Measurements from ENCODE around the gene ZNF549. TPM values are rescaled to one million over a fixed set of nuclear protein-coding genes. Genes with fewer than 3 reads are reported as not detected.

Gene ZNF549
- total and polyA plus RNA-seq, 2 experiments from 2014 or later: 4.2 to 5.6 TPM

DNA sequence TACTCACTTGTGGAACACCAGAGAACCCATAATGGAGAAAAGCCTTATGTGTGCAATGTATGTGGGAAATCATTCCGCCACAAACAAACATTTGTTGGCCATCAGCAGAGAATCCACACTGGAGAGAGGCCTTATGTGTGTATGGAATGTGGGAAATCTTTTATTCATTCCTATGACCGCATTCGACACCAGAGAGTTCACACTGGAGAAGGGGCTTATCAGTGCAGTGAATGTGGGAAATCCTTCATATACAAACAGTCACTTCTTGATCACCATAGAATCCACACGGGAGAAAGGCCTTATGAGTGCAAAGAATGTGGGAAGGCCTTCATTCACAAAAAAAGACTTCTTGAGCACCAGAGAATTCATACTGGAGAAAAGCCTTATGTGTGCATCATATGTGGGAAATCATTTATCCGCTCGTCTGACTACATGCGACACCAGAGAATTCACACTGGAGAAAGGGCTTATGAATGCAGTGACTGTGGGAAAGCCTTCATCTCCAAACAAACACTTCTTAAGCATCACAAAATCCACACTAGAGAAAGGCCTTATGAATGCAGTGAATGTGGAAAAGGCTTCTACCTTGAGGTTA lies 10.9 kb downstream of the ZNF549 start:
- in situ Hi-C loops (cut with MboI): no loop called here
- Histone ChIP-seq H4K20me1 (ENCODE audit: insufficient read depth) (no peaks in the 10 kb centered on the region), H3K9me3 (ENCODE audit: low read depth) (peaks cover 14% of the 10 kb centered on the region), H3K4me3 (no peak overlapping the region), H3K4me1 (ENCODE audit: insufficient read depth) (no peaks in the 10 kb centered on the region), H3K36me3 (ENCODE audit: low read depth) (peaks cover 66% of the 10 kb centered on the region), H3F3A (ENCODE audit: insufficient read depth) (peaks cover 35% of the 10 kb centered on the region; the same call in 1 of the 2 replicates), H3K27me3 (replicated peaks; ENCODE audit: insufficient read depth) (no peaks in the 10 kb centered on the region), H3K4me2 (ENCODE audit: unreplicated experiment) (no peak overlapping the region), H3K9ac (no peak overlapping the region), H3K27ac (no peak overlapping the region), H3K79me2 (ENCODE audit: insufficient read depth) (peaks cover 33% of the 10 kb centered on the region), H3K9me2 (ENCODE audit: insufficient read depth) (no peaks in the 10 kb centered on the region), H2AFZ (no peak overlapping the region)
- WGBS, 2 experiments (ENCODE audit: low coverage in 1 of 2, low lambda C conversion rate in 2 of 2, missing lambda C conversion rate in 2 of 2): 99% methylated on average over 7 of the region's 7 CpGs
- TF ChIP-seq EZH2 (IDR thresholded peaks at IDR 0.05; ENCODE audit: insufficient read depth, poor library complexity, severe bottlenecking): no peak
- no peak for TF ChIP-seq EZH2phosphoT487 (IDR thresholded peaks at IDR 0.05; ENCODE audit: insufficient read depth, low read depth)
- DNase-seq: no peak

DNA sequence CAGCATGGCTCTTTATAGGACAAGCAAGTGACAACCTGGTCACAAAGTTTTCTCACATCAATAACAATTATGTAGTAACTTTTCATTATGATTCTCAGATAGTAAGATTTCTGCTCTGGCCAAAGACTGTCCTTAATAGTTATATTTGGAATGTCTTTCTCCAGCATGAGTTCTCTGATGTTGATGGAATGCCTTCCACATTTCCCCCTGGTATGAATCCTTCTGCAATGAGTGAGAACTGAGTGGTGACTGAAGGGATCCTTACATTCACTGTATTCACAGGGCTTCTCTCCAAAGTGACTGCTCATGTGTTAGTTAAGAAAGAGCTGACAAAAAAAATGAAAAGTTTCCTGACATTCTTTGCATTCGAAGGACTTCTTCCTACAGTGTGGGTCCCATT lies 19.4 kb downstream of the ZNF549 start:
- H3K4me3 ChIP-seq: no peak overlapping the region
- peaks cover 100% of the 10 kb centered on the region for H3K36me3 ChIP-seq (ENCODE audit: low read depth)
- H3K9me3 ChIP-seq (ENCODE audit: low read depth): peaks cover 3% of the 10 kb centered on the region
- no peak overlapping the region for H2AFZ ChIP-seq
- TF ChIP-seq EZH2 (IDR thresholded peaks at IDR 0.05; ENCODE audit: insufficient read depth, poor library complexity, severe bottlenecking) (no peak), EZH2phosphoT487 (IDR thresholded peaks at IDR 0.05; ENCODE audit: insufficient read depth, low read depth) (no peak)
- H3K9me2 ChIP-seq (ENCODE audit: insufficient read depth): no peaks in the 10 kb centered on the region
- H3K4me2 ChIP-seq (ENCODE audit: unreplicated experiment): no peak overlapping the region
- in situ Hi-C loops (cut with MboI): no loop called here
- 96 to 100% methylated on average over 1 of the region's 1 CpG for WGBS, 2 experiments (ENCODE audit: low coverage in 1 of 2, low lambda C conversion rate in 2 of 2, missing lambda C conversion rate in 2 of 2)
- DNase-seq: no peak
- H3K27ac ChIP-seq: no peak overlapping the region
- no peaks in the 10 kb centered on the region for H4K20me1 ChIP-seq (ENCODE audit: insufficient read depth)
- H3K27me3 ChIP-seq (replicated peaks; ENCODE audit: insufficient read depth): no peaks in the 10 kb centered on the region
- peaks cover 72% of the 10 kb centered on the region for H3K79me2 ChIP-seq (ENCODE audit: insufficient read depth)
- H3K4me1 ChIP-seq (ENCODE audit: insufficient read depth): no peaks in the 10 kb centered on the region
- peaks cover 13% of the 10 kb centered on the region; the same call in 1 of the 2 replicates for H3F3A ChIP-seq (ENCODE audit: insufficient read depth)
- H3K9ac ChIP-seq: no peak overlapping the region

DNA sequence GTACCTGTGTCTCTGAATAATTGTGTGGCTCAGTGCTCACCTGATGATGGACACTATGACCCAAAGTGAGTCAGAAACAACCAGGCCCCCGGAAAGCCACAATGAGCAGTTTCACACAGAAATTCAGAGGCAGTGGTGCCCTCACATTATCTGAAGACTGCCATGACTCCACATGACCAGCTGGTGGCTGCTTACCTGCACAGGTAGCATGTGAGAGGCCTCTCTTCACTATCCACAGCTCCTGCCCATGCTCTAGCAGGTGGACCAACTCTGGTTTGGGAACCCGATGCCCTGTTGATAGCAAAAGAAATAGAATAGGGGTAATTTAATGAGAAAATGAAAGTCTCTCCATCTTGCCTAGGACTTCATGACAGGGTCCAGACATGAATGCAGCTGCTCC lies 25.3 kb downstream of the ZNF549 start:
- Histone ChIP-seq H3K27me3 (replicated peaks; ENCODE audit: insufficient read depth) (no peaks in the 10 kb centered on the region), H3K4me3 (no peak overlapping the region), H3K4me1 (ENCODE audit: insufficient read depth) (no peaks in the 10 kb centered on the region), H3K9me3 (ENCODE audit: low read depth) (no peaks in the 10 kb centered on the region), H2AFZ (no peak overlapping the region), H3K9ac (no peak overlapping the region), H3K4me2 (ENCODE audit: unreplicated experiment) (no peak overlapping the region), H4K20me1 (ENCODE audit: insufficient read depth) (no peaks in the 10 kb centered on the region), H3K79me2 (ENCODE audit: insufficient read depth) (peaks cover 74% of the 10 kb centered on the region), H3K27ac (no peak overlapping the region), H3K9me2 (ENCODE audit: insufficient read depth) (no peaks in the 10 kb centered on the region), H3F3A (ENCODE audit: insufficient read depth) (no peaks in the 10 kb centered on the region), H3K36me3 (ENCODE audit: low read depth) (peaks cover 83% of the 10 kb centered on the region)
- TF ChIP-seq EZH2phosphoT487 (IDR thresholded peaks at IDR 0.05; ENCODE audit: insufficient read depth, low read depth) (no peak), EZH2 (IDR thresholded peaks at IDR 0.05; ENCODE audit: insufficient read depth, poor library complexity, severe bottlenecking) (no peak)
- no peak for DNase-seq
- WGBS, 2 experiments (ENCODE audit: low coverage in 1 of 2, low lambda C conversion rate in 2 of 2, missing lambda C conversion rate in 2 of 2): 98 to 100% methylated on average over 2 of the region's 2 CpGs
- in situ Hi-C loops (cut with MboI): no loop called here

DNA sequence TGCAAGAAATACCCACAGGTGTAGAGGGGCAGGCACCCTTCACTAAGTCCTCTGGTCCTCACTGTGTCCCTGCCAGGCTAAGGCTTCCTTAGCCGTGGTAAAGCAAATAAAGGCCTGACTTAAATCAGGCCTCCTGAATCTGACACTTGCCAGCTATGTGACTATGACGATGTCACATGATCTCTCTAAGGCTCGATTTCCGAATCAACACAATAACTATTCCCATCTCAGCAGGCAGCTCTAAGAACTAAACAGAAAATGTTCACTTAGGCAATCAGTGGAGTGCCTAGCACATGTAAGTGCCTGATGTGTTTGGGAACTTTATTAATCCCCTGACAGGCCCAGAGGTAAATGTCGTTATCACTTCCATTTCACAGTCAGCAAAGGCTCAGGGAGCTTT lies 30.5 kb downstream of the ZNF549 start:
- in situ Hi-C loops (cut with MboI): no loop called here
- Histone ChIP-seq H3K9ac (0 out of 2 replicates have a peak overlapping the region, but pooled peaks have one; percentile 83), H3K36me3 (ENCODE audit: low read depth) (peaks cover 31% of the 10 kb centered on the region), H4K20me1 (ENCODE audit: insufficient read depth) (no peaks in the 10 kb centered on the region), H3K4me3 (peak overlapping the region; percentile 77), H3K9me2 (ENCODE audit: insufficient read depth) (no peaks in the 10 kb centered on the region), H2AFZ (no peak overlapping the region), H3K4me1 (ENCODE audit: insufficient read depth) (peaks cover 14% of the 10 kb centered on the region; the same call in 1 of the 2 replicates), H3K27me3 (replicated peaks; ENCODE audit: insufficient read depth) (no peaks in the 10 kb centered on the region), H3F3A (ENCODE audit: insufficient read depth) (peaks cover 8% of the 10 kb centered on the region; the same call in 1 of the 2 replicates), H3K4me2 (ENCODE audit: unreplicated experiment) (no peak overlapping the region), H3K27ac (no peak overlapping the region), H3K9me3 (ENCODE audit: low read depth) (no peaks in the 10 kb centered on the region), H3K79me2 (ENCODE audit: insufficient read depth) (peaks cover 69% of the 10 kb centered on the region)
- TF ChIP-seq EZH2phosphoT487 (IDR thresholded peaks at IDR 0.05; ENCODE audit: insufficient read depth, low read depth) (no peak), EZH2 (IDR thresholded peaks at IDR 0.05; ENCODE audit: insufficient read depth, poor library complexity, severe bottlenecking) (no peak)
- WGBS, 2 experiments (ENCODE audit: low coverage in 1 of 2, low lambda C conversion rate in 2 of 2, missing lambda C conversion rate in 2 of 2): 93% methylated on average over 5 of the region's 5 CpGs
- no peak for DNase-seq
